ENCODE measurements around the gene THAP3.

The THAP3 gene

DNA sequence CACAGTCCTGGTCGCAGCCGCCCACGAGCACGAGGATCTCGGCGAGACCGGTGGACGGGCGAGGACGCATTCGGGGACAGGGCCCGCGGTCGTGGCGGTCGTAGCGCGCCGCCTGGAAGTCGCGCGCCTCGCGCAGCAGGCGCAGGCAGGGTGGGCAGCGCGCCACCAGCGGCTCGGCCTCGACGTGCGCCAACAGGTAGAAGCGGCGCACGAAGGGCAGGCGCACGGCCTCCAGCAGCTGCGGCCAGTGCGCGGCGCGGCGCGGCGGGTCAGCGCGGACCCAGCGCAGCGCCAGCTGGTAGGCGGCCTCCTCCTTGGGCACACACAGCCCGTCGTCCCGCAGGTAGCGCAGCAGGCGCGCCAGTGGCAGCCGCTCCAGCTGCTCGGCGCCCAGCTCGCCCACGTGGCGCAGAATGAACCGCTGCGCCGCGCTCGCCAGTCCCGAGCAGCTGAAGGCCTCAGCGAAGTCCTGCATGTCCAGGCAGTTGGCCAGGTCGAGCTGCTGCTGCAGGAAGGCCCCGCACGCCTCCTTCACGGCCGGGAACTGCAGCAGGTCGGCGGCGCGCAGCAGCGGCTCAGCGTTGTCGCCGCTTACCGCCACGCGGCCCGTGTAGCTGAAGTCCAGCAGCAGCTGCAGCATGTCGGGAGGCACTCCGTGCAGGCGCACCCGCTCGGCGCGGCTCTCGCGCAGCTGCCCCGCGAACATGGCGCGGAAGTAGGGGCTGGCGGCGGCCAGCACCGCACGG lies 22.6 kb upstream of the THAP3 start:
- TF ChIP-seq, protein P1, sequence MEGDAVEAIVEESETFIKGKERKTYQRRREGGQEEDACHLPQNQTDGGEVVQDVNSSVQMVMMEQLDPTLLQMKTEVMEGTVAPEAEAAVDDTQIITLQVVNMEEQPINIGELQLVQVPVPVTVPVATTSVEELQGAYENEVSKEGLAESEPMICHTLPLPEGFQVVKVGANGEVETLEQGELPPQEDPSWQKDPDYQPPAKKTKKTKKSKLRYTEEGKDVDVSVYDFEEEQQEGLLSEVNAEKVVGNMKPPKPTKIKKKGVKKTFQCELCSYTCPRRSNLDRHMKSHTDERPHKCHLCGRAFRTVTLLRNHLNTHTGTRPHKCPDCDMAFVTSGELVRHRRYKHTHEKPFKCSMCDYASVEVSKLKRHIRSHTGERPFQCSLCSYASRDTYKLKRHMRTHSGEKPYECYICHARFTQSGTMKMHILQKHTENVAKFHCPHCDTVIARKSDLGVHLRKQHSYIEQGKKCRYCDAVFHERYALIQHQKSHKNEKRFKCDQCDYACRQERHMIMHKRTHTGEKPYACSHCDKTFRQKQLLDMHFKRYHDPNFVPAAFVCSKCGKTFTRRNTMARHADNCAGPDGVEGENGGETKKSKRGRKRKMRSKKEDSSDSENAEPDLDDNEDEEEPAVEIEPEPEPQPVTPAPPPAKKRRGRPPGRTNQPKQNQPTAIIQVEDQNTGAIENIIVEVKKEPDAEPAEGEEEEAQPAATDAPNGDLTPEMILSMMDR (IDR thresholded peaks at IDR 0.05; ENCODE audit: borderline replicate concordance, insufficient read depth, low read depth, low read length), result no peak
- H3K4me3 ChIP-seq (ENCODE audit: low read depth, low read length), result peak overlapping the region; percentile 93

DNA sequence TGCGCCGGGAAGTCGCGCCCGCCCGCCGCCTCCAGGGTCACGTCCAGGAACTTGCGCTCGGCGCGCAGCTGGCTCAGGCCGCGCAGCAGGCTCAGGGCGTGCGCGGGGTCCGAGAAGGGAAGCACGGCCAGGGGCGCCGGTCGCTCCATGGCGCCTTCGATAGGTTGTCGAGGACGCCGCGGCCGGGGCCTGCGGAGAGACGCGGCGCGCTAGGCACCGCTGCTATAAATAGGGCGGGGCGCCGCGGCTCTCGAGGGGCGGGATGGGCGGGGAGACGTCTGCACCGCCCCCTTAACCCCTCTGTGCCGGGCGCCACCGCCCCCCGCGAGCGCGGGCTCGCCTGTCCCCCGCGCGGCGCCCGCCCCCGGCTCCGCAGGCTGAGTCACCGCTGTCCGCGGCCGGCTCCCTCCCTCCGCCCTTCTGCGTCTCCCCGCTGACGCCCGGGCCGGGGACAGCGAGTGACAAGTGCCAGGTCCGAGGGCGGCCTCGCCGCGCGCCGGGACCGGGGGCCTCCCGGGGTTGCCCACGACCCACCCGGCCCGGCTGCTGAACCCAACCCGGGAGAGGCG lies 21.9 kb upstream of the THAP3 start, which contains the start of gene KLHL21:
Gene KLHL21, minus strand, starts transcription at position 201 of the 569 bp plus-strand sequence. Its CDS starts 52 bp downstream, at position 149.
- peak within 1 kb of the TSS; percentile 93 for H3K4me3 ChIP-seq (ENCODE audit: low read depth, low read length)
- TF ChIP-seq, protein P1 (IDR thresholded peaks at IDR 0.05; ENCODE audit: borderline replicate concordance, insufficient read depth, low read depth, low read length), result no peak

DNA sequence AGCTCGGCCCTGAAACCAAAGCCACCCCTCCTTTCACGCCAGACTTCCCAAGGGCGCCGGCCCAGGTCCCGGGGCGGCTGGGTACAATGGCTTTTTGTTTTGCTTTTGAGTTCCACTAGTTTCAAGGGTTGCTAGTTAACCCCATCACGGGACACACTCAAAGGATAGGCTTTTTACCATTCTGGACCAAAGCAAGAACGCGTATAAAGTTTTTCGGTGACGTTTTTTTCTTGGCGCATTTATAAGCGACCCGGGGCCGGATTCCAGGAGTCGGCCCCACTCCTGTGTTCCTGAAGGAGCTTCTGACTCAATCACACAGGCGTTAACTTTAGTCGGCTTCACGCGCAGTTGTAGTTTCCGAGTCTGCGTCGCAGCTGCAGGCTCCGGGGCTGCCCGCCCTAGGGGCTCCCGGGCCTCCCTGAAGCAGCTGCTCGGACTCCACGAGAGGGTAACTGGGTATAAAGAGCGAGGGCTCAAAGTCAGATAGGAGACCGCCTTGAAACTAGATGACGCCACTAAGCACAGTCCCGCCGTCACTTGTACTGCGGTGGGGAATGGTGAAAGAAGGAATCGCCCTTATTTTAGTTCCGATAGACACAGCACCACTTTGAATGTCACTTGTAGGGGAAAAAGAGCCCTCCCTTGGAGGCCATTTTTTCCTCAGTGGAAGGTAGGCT lies 21.3 kb upstream of the THAP3 start:
- peak overlapping the region; percentile 93 for H3K4me3 ChIP-seq (ENCODE audit: low read depth, low read length)
- TF ChIP-seq, protein P1 (IDR thresholded peaks at IDR 0.05; ENCODE audit: borderline replicate concordance, insufficient read depth, low read depth, low read length), result no peak

DNA sequence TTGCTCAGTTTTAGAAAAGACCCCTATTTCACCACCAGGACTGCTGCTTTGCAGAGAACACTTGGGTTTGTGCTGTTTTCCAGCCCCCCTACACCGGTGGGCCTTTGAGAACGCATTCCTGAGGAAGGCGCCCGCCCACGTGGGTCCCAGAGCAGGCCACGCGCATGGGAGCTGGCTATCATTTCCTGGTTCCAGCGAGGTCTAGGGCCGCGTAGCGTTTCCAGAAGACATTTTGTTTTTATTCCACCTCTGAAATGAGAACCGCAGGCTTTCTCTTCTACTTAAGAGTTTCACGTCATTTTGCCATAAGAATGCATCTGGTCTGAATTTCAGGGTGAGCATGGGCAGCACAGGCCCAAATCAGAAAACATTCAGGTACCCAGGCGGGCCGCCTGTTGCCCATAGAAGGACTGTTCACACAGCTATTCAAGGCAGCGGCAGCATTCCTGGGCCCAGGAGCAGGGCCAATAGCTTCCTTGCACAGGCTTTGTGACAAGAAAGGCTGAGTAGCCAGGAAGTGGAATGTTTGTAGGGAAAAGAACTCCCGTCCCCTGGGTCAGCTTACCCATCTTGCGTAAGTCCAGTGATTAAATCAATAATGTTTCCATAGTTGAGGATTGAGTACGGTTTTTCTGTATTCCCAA lies 20.6 kb upstream of the THAP3 start:
- H3K4me3 ChIP-seq (ENCODE audit: low read depth, low read length), result peak overlapping the region; percentile 93
- TF ChIP-seq, protein P1 (IDR thresholded peaks at IDR 0.05; ENCODE audit: borderline replicate concordance, insufficient read depth, low read depth, low read length), result no peak

DNA sequence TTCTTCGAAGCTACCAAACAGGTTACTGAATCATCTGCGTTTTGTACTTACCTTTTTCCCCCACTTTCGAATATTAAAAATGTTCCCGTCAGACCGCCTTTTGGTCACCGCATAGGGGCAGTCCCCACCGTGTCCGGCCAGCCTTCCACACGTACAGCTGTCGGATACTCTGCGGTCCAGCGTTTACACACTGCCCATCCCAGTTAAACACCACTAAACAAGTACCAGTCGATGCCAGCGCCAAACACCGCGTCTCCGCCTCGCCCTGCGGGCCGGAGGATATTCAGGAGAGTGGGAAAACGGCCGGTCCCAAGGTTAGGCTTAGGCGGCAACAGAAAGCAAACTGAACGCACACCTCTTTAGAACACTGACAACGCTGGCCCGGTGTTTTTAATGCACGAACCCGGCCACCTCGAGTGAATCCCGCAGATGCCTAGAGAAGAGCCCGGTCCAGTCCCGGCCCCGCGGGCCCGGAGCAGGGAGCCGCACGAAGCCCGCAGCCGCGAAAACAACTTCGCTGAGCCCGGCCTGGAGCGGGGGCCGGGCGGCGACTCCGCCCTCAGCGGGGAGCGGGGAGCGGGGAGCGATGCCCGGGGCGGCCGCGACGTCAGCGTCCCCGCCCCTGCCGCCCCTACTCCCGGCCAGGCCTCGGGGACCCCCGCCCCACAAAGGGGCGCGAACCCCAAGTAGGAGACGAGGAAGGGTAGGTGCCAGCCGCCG lies 11.9 kb upstream of the THAP3 start:
- H3K4me3 ChIP-seq (ENCODE audit: low read depth, low read length), result peak overlapping the region; percentile 73
- TF ChIP-seq, protein P1 (IDR thresholded peaks at IDR 0.05; ENCODE audit: borderline replicate concordance, insufficient read depth, low read depth, low read length), result no peak

DNA sequence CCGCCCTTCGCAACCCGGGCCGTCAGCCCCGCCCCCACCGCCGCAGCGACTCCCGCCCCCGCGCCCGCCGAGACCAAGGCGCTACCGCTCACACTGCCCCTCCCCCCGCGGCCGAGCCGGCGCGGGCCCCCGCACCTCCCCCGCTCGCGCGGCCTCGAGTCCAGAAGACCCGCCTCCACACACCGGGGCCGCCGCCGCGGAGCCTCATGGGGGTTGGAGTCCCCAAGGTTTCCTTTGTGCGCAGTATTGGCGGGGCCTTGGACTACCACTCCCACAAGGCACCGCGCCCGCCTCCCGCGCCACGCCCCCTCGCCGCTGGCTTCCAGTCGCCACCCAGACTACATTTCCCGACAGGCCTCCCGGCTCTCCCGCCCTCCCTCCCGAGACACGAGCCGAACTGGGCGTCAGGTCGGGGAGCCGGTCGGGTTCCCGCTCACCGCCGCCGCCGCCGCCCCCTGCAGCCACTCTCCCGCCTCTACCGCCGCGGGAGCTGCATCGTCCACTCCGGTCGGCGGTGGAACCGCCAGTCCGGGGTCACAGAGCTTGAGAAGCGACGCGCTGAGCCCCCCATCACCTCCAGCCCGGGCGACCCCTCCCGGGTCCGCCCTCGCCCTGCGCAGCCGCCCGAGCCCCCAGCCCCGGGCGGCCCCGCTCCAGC lies 11.2 kb upstream of the THAP3 start, which contains the start of gene PHF13:
Gene PHF13, plus strand, starts transcription at position 371 of the 658 bp plus-strand sequence. CDS start 336 bp downstream, outside the sequence.
- peak within 1 kb of the TSS; percentile 94 for H3K4me3 ChIP-seq (ENCODE audit: low read depth, low read length)
- TF ChIP-seq, protein P1 (IDR thresholded peaks at IDR 0.05; ENCODE audit: borderline replicate concordance, insufficient read depth, low read depth, low read length), result no peak
